Measurements from ENCODE around the gene GON4L.

Gene GON4L

DNA sequence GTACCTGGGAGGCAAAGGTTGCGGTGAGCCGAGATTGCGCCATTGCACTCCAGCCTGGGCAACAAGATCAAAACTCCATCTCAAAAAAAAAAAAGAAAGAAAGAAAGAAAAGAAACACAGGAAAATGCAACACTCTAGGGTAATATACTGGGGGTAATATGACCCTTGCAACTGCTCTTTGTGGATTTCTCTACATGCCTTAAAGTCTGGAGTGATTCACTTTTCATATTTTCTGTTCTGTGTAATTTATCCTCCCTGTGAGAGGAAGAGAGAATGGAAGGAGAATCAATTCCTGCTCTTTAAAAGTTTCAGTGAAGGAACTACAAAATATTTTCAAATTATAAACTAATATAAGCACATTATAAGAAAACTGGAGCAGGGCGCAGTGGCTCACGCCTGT lies 31.5 kb upstream of the GON4L start:
- Mint-ChIP-seq H3K27ac (no peak overlapping the region), H3K4me3 (no peak overlapping the region)

DNA sequence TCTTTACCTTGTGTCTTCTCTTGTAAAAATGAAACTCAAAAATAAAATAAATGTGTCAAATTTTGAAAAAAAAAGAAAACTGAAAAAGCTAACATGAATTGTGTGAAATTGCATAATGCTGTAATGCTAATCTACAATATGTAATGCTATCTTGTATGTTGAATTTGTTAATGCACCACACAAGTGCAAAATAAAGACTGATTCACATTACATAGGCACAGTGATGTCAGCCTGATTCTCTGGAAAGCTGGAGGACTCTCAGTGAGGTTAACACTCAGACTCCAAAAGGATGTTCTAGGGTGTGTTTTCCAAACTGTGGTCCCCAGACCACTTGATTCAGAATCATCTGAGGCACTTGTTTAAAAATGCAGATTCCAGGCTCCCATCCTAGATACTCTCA lies 28.0 kb upstream of the GON4L start:
- Mint-ChIP-seq H3K4me3 (no peak overlapping the region), H3K4me1 (no peaks in the 10 kb centered on the region), H3K9me3 (no peaks in the 10 kb centered on the region), H3K27me3 (ENCODE audit: low read depth, poor library complexity) (peaks cover 33% of the 10 kb centered on the region), H3K36me3 (ENCODE audit: low read depth) (no peaks in the 10 kb centered on the region), H3K27ac (no peak overlapping the region)
- no peak for DNase-seq
- TF ChIP-seq, protein P1, sequence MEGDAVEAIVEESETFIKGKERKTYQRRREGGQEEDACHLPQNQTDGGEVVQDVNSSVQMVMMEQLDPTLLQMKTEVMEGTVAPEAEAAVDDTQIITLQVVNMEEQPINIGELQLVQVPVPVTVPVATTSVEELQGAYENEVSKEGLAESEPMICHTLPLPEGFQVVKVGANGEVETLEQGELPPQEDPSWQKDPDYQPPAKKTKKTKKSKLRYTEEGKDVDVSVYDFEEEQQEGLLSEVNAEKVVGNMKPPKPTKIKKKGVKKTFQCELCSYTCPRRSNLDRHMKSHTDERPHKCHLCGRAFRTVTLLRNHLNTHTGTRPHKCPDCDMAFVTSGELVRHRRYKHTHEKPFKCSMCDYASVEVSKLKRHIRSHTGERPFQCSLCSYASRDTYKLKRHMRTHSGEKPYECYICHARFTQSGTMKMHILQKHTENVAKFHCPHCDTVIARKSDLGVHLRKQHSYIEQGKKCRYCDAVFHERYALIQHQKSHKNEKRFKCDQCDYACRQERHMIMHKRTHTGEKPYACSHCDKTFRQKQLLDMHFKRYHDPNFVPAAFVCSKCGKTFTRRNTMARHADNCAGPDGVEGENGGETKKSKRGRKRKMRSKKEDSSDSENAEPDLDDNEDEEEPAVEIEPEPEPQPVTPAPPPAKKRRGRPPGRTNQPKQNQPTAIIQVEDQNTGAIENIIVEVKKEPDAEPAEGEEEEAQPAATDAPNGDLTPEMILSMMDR (IDR thresholded peaks at IDR 0.05): no peak

More for the DNA sequence above, 31.5 kb upstream of the GON4L start:
- peaks cover 25% of the 10 kb centered on the region for H3K27me3 Mint-ChIP-seq (ENCODE audit: low read depth, poor library complexity)
- no peaks in the 10 kb centered on the region for H3K9me3 Mint-ChIP-seq
- no peak for DNase-seq
- TF ChIP-seq, protein P1 (IDR thresholded peaks at IDR 0.05): no peak
- no peaks in the 10 kb centered on the region for H3K4me1 Mint-ChIP-seq
- H3K36me3 Mint-ChIP-seq (ENCODE audit: low read depth): no peaks in the 10 kb centered on the region

GRCh38 chr1:155884031-155884960 lies 27.3 kb upstream of the GON4L start:
- Mint-ChIP-seq H3K36me3 (ENCODE audit: low read depth) (no peaks in the 10 kb centered on the region), H3K4me1 (no peaks in the 10 kb centered on the region), H3K27me3 (ENCODE audit: low read depth, poor library complexity) (peaks cover 37% of the 10 kb centered on the region), H3K27ac (no peak overlapping the region), H3K9me3 (no peaks in the 10 kb centered on the region), H3K4me3 (no peak overlapping the region)
- DNase-seq: no peak
- TF ChIP-seq, protein P1 (IDR thresholded peaks at IDR 0.05): no peak

DNA sequence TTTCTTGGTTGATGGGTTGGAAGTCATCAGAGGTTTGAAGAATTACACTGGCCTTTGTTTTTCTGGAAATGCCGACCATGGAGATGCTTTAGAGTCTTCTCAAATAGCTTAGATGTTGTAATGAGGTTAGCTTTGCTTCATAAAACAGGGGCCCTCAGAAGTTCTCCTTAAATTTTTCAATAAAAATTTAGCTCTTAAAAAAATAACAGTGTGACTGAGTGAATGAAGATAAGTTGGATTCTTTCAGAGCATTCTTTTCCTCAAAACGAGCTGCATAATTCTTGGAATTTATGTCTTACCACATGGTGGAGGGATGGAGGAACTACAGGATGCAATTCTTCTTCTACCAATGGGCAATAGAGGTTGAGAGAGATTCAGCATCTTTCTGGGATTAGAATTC lies 25.8 kb upstream of the GON4L start:
- TF ChIP-seq, protein P1 (IDR thresholded peaks at IDR 0.05): no peak
- no peaks in the 10 kb centered on the region for H3K36me3 Mint-ChIP-seq (ENCODE audit: low read depth)
- H3K9me3 Mint-ChIP-seq: no peaks in the 10 kb centered on the region
- H3K4me1 Mint-ChIP-seq: no peaks in the 10 kb centered on the region
- H3K27me3 Mint-ChIP-seq (ENCODE audit: low read depth, poor library complexity): peaks cover 41% of the 10 kb centered on the region
- H3K4me3 Mint-ChIP-seq: no peak overlapping the region
- no peak overlapping the region for H3K27ac Mint-ChIP-seq
- DNase-seq: no peak

DNA sequence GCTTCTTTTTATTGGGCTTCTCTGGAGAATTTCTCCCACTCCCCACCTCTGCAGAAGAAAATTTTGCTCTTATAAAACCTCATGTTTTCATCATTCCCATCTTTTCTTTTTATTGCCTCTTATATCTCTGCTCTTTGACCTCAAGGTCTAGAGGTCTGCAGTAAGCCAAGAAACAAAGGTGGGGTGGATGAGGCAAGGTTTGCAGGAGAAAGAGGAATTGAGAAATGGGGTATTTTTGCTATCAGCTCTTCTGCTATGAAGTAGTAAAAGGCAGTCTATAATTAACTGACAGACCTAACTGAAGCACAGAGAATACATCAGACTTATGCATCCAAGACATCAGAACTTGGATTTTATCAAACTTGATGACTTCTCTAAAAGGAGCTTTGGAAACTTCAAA lies 25.2 kb upstream of the GON4L start:
- DNase-seq: no peak
- TF ChIP-seq, protein P1 (IDR thresholded peaks at IDR 0.05): no peak
- Mint-ChIP-seq H3K4me3 (no peak overlapping the region), H3K27ac (no peak overlapping the region), H3K9me3 (no peaks in the 10 kb centered on the region), H3K27me3 (ENCODE audit: low read depth, poor library complexity) (peaks cover 41% of the 10 kb centered on the region), H3K4me1 (no peaks in the 10 kb centered on the region), H3K36me3 (ENCODE audit: low read depth) (no peaks in the 10 kb centered on the region)

- peaks cover 39% of the 10 kb centered on the region for H3K27me3 Mint-ChIP-seq (ENCODE audit: low read depth, poor library complexity)
- TF ChIP-seq, protein P1 (IDR thresholded peaks at IDR 0.05): no peak
- DNase-seq: no peak
- H3K4me1 Mint-ChIP-seq: no peaks in the 10 kb centered on the region
- no peak overlapping the region for H3K27ac Mint-ChIP-seq
- no peaks in the 10 kb centered on the region for H3K36me3 Mint-ChIP-seq (ENCODE audit: low read depth)
- no peak overlapping the region for H3K4me3 Mint-ChIP-seq
- no peaks in the 10 kb centered on the region for H3K9me3 Mint-ChIP-seq
Measured at GRCh38 chr1:155880950-155881349, 23.9 kb upstream of the GON4L start.

Measured in nephron progenitor cell (in vitro differentiated cells).